ENCODE data around the gene LVRN.

LVRN gene

GRCh38 chr5:115956957-115957356, 5.3 kb upstream of the LVRN start:
- DNase-seq: no peak

DNA sequence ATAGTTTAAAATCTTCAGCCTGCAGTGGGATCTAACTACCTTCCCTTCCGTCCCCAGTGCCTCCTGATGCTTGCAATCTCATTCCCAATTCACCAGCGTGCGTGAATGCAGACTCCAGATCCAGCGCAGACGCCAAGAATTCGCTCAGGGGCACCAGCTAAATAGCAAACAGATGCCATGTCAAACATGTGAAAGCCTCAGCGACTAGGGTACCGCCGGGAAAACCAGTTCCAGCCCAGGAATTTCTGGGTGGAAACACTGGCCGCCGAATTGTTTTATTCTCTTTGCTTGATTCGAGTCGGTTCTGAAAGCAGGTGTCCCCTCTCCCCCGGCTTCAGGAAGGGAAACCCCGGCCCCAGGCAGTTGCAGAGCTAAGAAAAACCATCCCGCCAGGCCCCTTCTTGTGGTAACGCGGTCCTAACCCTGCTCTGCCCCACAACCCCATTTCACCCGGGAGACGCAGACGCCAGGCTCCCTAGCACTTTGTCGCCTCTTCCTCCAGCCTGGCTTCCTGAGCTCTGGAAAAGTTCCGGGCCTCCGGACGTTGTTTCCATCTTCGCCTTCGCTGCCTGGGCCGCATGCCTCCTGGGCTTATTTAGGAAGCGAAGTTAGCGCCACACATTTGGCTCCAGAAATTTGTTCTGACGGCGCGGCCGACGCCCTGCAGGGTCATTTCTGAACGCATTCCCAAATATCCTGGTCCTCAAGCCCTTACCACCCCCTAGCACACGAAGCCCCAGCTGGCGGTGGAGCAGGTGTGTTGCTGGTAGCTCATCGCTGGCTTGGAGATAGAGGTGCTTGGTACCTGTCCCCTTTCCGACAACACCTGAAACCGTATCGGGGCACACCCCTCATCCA, 665 bp upstream of the LVRN start:
- DNase-seq: peak; percentile 61

- DNase-seq: peak; percentile 22
These were observed 509 bp downstream of the LVRN start for GRCh38 chr5:115962565-115963402.

DNA sequence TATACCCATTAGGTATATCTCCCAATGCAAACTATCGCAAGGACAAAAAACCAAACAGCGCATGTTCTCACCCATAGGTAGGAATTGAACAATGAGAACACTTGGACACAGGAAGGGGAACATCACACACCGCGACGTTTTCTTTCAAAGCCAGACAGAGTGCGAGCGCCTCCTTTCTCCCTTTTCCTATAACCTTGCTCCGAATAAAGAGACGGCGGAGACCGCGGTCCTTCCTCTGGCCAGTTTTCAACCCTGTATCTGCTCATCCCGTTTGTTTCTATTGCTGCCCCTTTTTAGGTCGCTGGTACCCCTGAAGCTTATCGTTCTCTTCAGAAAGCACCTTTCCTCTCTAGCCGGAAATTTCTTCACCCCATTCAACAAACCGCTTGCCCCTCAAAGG, 1.3 kb downstream of the LVRN start:
- DNase-seq: no peak

DNA sequence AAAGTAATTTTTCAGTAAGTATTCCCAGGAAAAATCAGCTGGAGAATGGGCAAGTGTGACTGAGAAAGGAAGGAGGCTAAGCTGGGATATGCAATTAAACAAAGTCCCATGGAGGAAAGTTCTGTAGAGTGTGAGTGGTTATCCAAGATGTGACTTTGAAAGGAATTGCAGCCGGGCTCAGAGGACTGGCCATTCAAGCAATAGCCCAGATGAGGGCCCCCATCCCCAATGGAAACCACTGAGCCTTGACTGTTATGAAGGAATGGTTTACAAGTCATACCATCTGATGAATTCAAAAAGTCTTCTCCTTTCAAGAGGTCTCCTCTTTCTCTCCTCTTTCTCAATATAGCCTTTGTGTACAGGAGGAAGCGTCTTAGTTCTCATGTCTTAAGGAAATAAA, 6.5 kb downstream of the LVRN start:
- DNase-seq: no peak

GRCh38 chr5:115977096-115977495, 14.8 kb downstream of the LVRN start:
- DNase-seq: no peak

GRCh38 chr5:115977988-115978387, 15.7 kb downstream of the LVRN start:
- peak; percentile 84 for DNase-seq

GRCh38 chr5:115978779-115979178, 16.5 kb downstream of the LVRN start:
- no peak for DNase-seq

DNA sequence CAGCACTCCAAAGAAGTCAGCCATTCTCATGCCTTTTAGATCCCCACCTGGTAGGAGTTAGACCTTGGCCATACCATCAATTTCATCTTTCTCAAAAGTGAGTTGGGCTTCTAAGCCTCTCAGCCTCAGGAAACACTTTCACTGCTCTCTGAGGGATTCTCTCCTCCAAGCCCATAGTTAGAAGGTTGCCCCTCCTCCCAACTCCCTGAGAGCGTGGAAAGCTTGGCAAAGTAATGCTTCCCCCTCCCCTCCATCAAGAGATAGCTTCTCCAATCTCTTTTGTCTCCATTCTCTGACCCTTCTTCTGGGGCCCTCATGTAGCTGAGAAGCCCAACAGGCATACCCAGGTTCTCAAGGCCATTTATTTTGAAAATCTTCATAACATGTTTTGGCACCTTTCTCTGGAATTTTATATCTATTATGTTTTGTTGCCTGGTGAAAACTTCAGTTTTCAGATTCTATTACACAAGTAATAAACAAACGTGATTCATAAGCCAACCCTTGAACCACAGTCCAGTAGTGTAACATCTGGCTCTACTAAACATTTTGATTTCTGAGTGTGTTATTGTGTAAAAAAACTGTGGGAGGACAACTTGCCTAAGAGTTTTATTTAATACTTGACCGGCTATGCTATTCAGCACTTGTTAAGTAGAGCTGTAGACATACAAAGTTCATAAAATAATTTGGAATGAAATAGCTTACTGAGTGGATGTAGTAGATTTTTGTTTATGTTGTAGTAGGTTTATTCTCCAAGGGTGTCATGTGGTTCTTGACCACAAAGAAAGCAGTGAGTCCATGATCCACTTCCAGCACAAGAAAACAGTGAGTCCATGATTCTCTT, 17.1 kb downstream of the LVRN start:
- peak; percentile 14 for DNase-seq

GRCh38 chr5:115983519-115983918, 21.2 kb downstream of the LVRN start:
- no peak for DNase-seq

DNA sequence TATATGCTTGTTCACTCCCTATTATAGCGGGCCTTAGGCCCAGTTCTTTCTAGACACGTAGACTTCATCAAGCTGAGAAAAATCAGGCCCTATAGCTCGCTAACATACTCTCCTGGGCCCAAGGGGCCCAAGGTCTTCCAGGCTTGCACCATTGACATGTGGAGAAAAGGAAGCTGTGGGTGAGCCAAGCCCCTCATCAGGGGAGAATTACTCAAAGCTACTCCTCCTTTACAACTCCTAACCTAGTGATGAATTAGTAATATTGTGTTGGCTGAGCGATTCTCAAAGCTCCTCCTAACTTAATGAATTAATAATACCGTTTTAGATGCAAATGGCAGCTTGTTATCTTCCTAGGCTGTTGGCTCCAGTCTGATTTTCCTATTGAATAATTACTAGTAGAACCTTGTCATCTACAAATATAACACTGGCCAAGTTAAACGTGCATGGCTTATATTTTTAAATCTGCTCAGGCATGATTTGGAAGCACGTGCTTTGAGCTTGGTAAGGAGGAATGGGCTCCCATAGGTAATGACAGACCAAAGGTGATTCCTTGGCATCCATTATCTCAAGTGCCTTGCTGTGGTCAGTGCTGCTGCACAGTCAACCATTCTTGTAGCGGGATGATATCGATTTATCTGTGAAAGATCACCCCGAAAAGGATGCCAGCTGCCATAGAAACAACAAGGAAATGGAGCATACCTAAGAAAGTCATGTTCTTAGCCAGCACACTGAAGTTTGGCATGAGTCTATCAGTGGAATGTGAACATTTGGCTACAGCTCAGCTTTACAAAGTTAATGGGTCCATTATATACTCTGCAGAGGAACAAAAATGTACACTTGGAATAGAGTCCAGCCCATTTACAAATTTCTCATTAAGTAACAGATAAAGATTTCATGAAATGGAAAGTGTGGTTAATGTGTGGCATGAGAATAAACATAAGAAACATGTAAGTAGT, 23.8 kb downstream of the LVRN start:
- DNase-seq: peak; percentile 44

DNA sequence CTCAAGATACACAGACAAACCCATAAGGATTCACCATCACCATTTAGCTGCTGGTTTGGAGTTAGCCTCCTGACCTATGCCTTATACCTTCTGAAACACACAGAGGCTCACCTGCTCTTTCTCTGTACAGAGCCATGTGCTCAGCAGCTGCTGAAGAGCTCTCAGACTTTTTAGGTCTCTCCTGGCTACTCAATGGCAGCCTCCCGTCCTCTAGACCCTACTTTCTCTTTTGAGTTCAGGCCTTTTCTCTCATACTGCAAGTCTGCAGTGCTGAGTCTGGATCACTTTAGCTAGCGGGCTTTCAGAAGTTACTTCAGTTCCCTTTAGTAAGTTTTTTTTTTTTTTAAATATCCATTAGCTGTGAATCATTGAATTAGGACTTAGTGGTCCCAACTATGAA, 25.7 kb downstream of the LVRN start:
- DNase-seq: no peak

DNA sequence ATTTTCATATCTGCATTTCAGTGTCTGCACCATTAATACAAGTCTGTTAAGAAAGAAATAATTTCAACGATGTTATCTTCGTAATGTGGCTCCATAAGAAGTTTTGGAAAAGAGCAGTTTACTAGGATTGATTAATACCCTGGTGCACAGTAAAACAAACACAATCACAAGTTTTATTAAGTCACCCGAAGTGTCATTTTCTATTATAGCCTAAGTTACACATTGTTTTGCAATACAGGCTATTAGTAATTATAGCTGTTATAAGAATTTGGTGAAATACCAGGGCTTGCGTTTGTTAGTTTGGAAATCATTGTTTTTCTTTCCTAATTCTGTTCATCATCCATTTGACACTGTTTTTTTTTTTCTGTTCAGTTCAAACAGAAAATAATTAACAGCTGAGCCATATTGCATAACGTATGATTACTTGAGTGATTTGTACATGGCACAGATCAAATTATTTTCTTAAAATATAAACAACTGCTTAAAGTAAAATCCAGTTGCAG, 30.6 kb downstream of the LVRN start:
- DNase-seq: no peak

- DNase-seq: no peak
These were observed 33.1 kb downstream of the LVRN start for GRCh38 chr5:115995351-115995750.

GRCh38 chr5:116002116-116002906, 40.0 kb downstream of the LVRN start:
- DNase-seq: peak; percentile 14

GRCh38 chr5:116004248-116004647, 42.0 kb downstream of the LVRN start:
- no peak for DNase-seq

GRCh38 chr5:116009806-116010205, 47.5 kb downstream of the LVRN start:
- no peak for DNase-seq

- DNase-seq: peak; percentile 40
These were observed 48.8 kb downstream of the LVRN start for GRCh38 chr5:116011046-116011445.

DNA sequence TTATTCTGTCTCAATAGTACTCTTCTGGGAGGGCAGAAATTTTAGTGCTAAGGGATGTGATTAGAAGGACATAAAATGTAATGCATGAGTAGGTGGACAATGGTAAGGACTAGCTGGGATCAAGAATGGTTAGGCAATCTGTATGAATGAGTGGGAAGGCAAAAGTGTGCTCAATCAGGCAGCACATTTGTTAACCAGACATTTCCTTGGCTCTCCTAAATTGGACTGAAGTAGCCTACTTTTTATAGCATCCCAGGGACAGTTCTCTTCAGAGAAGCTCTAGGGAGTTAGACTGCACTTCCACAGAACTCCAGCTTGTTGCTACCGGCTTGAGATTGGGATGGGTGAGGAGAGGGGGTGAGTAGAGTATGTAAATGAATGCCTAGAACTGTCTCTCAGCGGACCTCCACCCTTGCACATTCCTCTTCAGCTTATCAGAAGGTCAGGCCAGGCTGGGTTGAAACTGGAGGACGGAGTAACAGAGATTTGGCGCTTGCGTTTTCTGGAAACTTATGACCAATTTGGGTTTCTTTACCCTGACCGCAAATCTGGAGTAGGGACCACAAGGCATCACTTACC, 51.0 kb downstream of the LVRN start:
- DNase-seq: no peak

GRCh38 chr5:116013936-116014335, 51.7 kb downstream of the LVRN start:
- no peak for DNase-seq

Data from fibroblast of skin of back (primary cell).